SKM-1 (cell line): Measurements from ENCODE around the gene MTA1.

Source experiments
- DNase-seq: peaks from one replicate; lab custom pipeline; 2025; ENCODE audit not compliant: unreplicated experiment; lab: John Stamatoyannopoulos, UW

MTA1 gene

DNA sequence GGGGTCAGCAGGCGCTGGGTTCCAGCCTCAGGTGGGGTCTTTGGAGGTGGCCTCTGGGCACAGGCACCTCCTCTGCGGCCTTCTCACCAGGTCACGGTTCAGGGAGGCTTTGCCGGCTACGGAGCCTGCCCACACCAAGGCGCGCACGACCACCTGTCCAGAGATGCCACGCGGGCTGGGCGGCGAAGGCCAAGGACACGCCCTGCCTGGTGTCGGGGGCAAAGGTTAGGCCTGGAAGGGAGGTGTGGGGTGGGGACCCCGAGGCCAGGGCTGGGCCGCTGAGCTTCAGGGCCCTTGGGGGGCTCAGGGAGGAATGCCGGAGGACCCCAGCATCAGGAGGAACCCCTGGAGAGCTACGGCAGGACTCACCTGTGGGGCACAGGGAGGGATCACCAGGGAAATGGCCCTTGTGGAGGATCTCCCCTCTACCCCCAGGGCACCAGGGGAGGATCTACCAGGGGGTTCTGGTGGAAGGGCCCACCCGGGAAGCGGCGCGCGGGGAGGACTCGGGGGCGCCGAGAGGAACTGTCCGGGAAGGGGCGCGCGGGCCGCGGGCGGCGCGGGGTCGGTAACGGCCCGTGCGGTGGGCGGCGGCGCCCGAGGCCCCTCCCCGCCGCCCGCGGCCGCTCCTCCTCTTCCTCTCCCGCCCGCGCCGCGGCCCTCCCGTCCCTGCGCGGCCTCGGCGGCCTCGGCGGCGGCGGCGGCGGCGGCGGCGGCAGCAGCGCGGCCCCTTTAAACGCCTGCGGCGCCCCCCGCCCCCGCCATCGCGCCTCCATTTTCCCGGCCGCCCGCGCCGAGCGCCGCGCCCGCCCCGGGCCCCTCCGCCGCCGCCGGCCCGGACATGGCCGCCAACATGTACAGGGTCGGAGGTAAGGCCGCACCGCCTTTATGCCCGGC is at the start of gene MTA1:
TSS of gene MTA1 (plus strand) at position 633 of the 897 bp plus-strand sequence. CDS start at position 842, 209 bp downstream.
- no peak for DNase-seq

DNA sequence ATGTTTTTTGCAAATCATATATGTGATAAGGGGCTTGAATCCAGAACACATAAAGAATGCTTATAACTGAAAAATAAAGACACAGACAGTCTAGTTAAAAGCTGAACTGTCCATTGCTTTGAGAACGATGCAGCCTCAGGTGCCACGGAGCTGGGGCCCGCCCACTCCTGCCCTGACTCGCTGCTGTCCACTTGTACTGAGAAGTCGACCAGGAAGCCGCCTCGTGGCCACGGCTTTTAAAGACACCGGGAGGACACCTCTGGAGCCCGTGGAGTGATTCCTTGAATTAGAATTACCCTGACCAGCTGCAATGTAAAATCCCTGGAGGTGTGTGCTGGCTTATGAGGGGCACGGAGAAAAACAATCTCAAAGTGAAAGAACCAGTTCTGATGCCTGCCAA is 45.2 kb upstream of the MTA1 start:
- no peak for DNase-seq

DNA sequence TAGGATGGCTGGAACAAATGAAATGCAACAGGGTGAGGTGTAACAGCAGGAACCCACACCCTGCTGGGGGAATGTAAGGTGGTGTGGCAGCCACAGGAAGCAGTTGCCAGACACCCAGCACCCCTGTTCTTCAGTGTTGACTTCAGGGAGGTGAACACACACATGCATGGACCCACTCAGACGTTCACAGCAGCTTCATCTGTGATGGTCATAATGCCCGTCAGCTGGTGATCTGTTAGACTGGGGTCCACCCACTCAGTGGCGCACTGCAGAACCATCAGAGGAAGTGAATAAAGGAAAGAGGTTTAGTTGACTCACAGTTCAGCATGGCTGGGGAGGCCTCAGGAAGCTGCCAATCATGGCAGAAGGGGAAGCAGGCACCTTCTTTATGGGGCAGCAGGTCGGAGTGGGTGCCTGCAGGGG is 44.0 kb upstream of the MTA1 start:
- DNase-seq: peak; percentile 2

DNA sequence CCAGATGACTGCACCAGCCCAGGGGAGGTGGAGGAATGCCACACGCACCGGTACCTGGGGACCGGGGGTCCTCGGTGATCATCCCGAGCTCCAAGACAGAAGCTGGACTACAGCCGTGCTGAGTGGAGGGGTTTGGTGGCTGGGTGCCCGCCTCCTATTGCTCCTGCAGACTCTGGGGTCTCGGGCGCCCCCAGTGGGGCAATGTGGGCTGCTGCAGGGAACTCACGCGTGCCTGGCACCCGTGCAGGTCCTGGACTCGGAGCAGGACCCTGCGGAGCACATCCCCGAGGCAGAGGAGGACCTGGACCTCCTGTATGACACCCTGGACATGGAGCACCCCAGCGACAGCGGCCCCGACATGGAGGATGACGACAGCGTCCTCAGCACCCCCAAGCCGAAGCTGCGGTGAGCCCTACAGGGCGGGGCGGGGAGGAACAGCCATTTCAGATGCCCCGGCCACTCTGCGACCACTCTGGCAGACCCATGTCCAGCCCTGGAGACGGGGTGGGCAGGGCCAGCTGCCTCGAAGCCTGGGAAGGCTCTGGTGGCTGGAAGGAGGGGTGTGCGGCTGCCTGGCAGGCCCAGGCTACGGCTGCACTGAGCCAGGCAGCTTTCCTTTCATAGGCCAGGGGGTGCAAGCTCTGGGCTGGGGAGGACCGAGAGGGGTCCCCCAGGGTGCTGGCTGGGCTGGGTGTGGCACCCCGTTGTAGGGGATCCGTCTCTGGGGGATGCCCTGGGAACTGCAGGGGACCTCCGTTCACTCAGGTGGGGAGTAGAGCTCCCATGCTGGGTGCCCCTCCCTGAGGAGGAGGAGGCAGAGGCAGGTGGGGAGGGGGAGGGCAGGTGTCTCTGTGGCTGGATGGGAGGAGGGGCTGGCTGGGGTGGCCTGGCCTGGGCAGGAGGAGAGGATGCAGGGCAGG is 42.8 kb upstream of the MTA1 start:
- no peak for DNase-seq

DNA sequence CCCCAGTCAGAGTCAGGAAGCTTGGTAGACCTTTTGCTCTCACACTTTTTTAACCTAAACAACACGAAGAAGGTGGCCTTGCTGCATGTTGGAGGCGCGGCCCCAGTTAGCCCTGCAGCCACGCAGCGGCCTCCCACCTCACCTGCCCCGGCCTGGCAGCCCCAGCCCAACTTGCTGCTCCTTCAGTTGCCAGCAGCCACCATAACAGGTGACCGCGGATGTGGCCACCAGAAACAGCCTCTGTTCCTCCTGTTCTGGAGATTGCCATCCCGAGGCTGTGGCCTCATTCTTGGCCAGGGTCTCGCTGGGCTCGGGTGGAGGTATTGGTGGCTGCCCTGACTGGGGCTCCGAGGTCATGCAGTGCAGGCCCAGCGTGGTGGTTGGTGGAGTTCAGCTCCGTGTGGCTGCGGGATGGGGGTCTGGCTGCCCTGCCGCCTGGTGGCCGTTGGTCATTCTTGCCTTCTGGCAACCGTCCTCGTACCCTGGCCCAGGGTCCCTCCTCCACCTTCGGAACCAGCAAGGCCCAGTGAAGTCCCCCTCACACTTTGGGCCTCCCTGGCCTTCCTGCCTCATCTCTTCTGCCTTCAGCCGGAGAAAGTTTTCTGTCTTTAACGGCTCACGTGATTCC is 42.0 kb upstream of the MTA1 start:
- DNase-seq: no peak

- no peak for DNase-seq
Observed at GRCh38 chr14:105378199-105378598, 41.4 kb upstream of the MTA1 start.

DNA sequence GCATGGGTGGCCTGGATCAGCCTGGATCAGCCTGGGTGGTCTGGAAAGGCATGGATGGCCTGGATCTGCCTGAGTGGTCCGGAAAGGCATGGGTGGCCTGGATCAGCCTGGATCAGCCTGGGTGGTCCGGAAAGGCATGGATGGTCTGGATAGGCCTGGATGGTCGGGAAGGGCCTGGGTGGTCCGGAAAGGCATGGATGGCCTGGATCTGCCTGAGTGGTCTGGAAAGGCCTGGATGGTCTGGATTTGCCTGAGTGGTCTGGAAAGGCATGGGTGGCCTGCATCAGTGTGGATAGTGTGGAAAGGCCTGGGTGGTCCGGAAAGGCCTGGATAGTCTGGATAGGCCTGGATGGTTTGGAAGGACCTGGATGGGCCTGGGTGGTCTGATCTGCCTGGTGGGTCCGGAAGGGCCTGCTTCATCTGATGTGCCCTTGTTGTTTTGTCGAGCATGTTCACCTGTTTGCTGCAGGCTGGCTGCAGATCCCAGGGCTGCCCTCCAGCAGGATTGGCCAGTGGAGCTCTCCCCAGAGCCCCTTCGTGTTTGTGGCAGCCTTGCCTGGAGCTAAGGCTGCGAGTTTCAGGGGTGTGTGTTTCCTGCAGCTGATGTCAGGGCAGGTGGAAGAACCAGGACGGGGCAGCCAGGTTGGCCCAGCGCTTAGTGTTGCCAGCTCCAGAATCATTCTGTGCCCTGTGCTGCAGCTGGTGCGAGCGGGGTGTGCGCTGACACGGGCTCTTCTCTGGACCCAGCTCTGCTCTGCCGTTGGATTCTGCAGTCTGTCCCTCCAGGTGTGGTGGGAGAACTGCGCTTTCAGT is 40.5 kb upstream of the MTA1 start:
- DNase-seq: no peak

DNA sequence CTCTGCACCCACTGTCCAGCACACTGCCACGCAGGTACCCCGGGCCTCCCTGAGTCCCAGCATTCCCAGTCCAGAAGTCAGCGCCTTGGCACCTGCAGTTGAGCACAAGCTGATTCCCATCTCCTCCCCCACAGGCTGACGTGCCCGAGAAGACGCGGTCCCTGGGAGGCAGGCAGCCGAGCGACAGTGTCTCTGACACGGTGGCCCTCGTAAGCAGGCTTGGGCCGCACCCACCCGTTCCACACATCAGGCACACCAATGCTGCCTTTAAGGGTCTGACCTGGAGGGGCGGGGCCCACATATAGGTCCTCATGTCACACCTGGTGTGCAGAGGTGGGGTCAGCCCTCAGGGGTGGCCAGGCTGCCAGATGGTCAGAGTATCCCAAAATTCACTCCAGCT is 39.7 kb upstream of the MTA1 start:
- DNase-seq: no peak

DNA sequence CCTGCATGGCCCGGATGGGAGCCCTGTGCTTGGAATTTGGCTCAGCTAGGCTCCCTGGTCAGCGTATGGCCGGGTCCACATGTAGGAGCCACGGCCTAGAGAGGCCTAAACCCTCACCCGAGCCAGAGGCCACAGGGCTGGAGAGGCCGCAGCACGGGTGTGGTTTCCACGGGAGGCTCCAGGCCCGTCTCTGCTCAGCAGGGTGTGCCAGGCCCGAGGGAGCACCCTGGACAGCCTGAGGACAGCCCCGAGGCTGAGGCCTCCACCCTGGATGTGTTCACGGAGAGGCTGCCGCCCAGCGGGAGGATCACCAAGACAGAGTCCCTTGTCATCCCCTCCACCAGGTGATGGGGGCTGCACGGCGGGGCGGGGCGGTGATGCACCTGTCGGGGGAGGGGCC is 38.9 kb upstream of the MTA1 start:
- no peak for DNase-seq

GRCh38 chr14:105381446-105382342 is 37.9 kb upstream of the MTA1 start:
- DNase-seq: no peak

GRCh38 chr14:105382343-105383082 is 37.1 kb upstream of the MTA1 start:
- no peak for DNase-seq

DNA sequence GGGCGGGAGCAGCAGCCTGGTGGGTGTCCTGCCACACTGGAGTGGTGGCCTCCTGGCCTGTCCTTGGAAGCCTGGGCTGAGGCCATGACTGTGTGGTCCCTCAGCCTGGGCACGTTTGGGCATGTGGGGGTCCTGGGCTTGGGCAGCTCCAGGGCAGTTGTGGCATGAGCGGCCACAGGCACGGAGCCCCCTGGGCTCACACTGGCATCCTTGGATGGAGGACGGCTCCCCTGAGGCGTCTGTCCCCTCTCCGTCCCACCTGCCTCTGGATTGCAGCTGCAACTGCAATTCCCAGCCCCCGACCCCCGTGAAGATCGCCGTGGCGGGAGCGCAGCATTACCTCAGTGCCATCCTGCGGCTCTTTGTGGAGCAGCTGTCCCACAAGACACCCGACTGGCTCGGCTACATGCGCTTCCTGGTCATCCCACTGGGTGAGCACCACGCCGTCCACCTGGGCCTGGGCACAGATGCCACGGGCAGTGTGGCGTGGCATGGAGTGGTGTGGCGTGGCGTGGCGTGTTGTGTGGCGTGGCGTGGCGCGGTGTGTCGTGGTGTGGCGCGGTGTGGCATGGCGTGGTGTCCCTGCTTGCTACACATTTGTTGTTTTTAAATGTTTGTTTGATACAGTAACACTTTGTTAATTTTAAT is 36.4 kb upstream of the MTA1 start:
- no peak for DNase-seq

GRCh38 chr14:105384041-105384557 is 35.5 kb upstream of the MTA1 start:
- no peak for DNase-seq

DNA sequence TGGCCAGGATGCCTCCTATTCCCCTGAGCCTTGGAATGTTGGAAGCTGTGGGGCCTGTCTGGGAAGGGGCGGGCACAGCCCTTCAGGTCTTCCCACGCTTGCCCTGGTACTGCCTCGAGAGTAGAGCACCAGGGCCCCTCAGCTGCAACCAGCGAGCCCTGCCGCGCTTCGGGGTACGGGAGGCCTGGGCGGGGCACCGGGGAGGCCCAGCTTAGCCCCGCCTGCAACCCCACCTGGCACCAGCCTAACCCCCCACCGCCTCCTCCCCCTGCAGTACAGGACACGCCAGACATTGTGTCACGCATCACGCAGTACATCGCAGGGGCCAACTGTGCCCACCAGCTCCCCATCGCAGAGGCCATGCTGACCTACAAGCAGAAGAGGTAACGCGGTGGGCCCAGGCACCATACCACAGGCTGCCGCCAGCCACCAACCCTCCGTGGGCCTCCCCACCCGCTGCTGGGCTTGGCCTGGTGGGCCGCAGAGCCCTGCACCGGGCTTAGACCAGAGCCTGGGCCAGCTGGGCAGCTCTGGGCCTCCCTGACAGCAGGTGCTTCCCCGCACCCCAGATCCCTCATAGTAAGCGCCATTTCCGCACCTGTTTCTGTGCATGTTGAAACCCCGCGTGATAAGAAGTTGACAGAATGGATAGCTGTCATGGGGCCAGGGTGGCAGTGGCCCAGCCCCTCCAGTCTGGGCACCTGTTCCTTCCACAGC is 34.9 kb upstream of the MTA1 start:
- DNase-seq: no peak

DNA sequence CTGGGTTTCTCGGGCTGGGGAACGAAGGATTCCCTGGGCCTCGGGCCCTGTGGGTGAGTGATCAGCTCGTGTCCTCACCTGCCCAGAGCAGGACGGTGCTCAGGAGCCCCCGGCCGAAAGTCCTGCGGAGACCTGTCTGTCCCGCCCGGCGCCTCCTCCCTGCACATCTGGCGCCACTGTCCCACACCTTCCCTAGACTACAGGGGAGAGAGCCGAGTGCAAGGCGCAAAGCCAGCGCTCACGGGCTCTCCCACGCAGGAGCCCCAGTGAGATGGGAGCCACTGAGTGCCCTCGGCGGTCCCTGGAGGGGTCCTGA is 34.3 kb upstream of the MTA1 start:
- DNase-seq: no peak

DNA sequence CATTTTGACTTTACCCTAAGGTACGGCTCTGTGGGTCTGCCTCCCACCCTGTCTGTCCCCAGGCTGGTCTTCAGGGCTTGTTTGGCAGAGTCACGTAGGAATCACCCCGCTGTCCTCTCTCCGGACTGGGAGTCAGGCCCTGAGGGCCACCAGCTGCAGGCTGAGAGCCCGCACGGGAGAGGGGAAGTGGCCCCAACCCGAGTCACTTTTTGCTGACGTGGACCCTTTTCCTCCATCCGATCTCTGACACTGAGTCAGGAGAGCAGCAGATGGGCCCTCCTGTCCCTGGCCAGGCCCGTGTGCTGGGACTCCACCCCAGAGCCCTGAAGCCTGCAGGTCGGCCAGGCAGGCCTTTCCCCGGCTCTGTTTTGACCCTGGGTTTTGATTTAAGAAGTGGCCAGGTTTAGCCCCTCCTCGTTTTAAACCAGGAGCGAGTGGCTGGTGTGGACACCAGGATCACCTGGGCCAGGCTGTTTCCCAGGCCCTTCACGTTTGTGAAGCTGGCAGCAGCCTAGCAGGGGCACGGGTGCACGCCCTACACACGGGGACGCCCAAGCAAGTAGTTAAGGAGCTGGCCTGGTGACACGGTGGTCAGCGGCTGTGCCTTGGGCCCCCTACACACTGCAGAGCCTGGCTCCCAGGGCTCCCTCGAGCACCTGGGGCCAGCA is 33.8 kb upstream of the MTA1 start:
- no peak for DNase-seq
